Occipital lobe (tissue), 1 donor: Measurements from ENCODE around the gene CCDC195. TPM values are rescaled to one million over a fixed set of nuclear protein-coding genes. Genes with fewer than 3 reads are reported as not detected.

Experiments
- total RNA-seq: library from RNA; depleted of rRNA; stranded (reverse); fragments of >200 nt; gene quantifications from one replicate; pipeline ENCODE4 v1.2.3, GENCODE V29; 2014

CCDC195 gene
- total RNA-seq, 1 donor from 2014 or later: not detected

Other genes with a start within 250 kb of the CCDC195 start
- 98.6 TPM for gene CUL3, start 131.0 kb downstream of the CCDC195 start, total RNA-seq